ENCODE results near the gene TRPM4.

The TRPM4 gene

GRCh38 chr19:49205114-49205513 lies 47.5 kb downstream of the TRPM4 start:
- TF ChIP-seq CTCF (IDR thresholded peaks at IDR 0.05) (no peak), ZFX (IDR thresholded peaks at IDR 0.05; ENCODE audit: borderline replicate concordance) (no peak)
- H3K27ac ChIP-seq, result no peak overlapping the region

GRCh38 chr19:49209502-49209901 lies 51.9 kb downstream of the TRPM4 start:
- H3K27ac ChIP-seq, result peak overlapping the region; percentile 76

GRCh38 chr19:49210108-49210900 lies 52.7 kb downstream of the TRPM4 start:
- TF ChIP-seq CTCF (IDR thresholded peaks at IDR 0.05), result peak; percentile 81
- TF ChIP-seq ZFX (IDR thresholded peaks at IDR 0.05; ENCODE audit: borderline replicate concordance), result no peak
- H3K27ac ChIP-seq, result peak overlapping the region; percentile 76

- peak overlapping the region; percentile 76 for H3K27ac ChIP-seq
These were observed 53.4 kb downstream of the TRPM4 start for GRCh38 chr19:49210901-49211451.

GRCh38 chr19:49212016-49212701 lies 54.6 kb downstream of the TRPM4 start:
- no peak overlapping the region for H3K27ac ChIP-seq
- TF ChIP-seq ZFX (IDR thresholded peaks at IDR 0.05; ENCODE audit: borderline replicate concordance), result no peak
- no peak for TF ChIP-seq CTCF (IDR thresholded peaks at IDR 0.05)

More at GRCh38 chr19:49210901-49211451, 53.4 kb downstream of the TRPM4 start:
- TF ChIP-seq ZFX (IDR thresholded peaks at IDR 0.05; ENCODE audit: borderline replicate concordance) (no peak), CTCF (IDR thresholded peaks at IDR 0.05) (no peak)

GRCh38 chr19:49213791-49214190 lies 56.2 kb downstream of the TRPM4 start:
- H3K27ac ChIP-seq, result no peak overlapping the region
- TF ChIP-seq ZFX (IDR thresholded peaks at IDR 0.05; ENCODE audit: borderline replicate concordance) (no peak), CTCF (IDR thresholded peaks at IDR 0.05) (peak; percentile 61)

- H3K27ac ChIP-seq, result no peak overlapping the region
- TF ChIP-seq ZFX (IDR thresholded peaks at IDR 0.05; ENCODE audit: borderline replicate concordance) (no peak), CTCF (IDR thresholded peaks at IDR 0.05) (no peak)
These were observed 57.1 kb downstream of the TRPM4 start for GRCh38 chr19:49214701-49215100.

Measured in 22Rv1 (cell line).